ENCODE results near the gene BLNK.

The BLNK gene

GRCh38 chr10:96212911-96213310 lies 58.5 kb downstream of the BLNK start:
- no peak overlapping the region for H2BK5ac ChIP-seq (ENCODE audit: low read length)
- H3K4me2 ChIP-seq (ENCODE audit: insufficient read depth, low read length, poor library complexity, severe bottlenecking), result no peak overlapping the region
- H3K14ac ChIP-seq (ENCODE audit: low read length), result no peak overlapping the region
- H3K27me3 ChIP-seq (ENCODE audit: control insufficient read depth in 3 of 3, insufficient read depth in 3 of 3, low read depth in 1 of 3, low read length in 3 of 3), result peaks cover 0 to 26% (median 0%) of the 10 kb centered on the region in 3 experiments
- no peaks in the 10 kb centered on the region for H3K36me3 ChIP-seq (replicated peaks in 1 of 2; ENCODE audit: control insufficient read depth in 2 of 2, insufficient read depth in 2 of 2, low read length in 2 of 2)
- no peaks in the 10 kb centered on the region for H3K4me1 ChIP-seq (ENCODE audit: control insufficient read depth in 2 of 2, insufficient read depth in 1 of 2, low read depth in 1 of 2, low read length in 2 of 2)
- no peak overlapping the region for H2AK5ac ChIP-seq (ENCODE audit: low read depth, low read length)
- no peak overlapping the region for H4K8ac ChIP-seq (ENCODE audit: low read depth, low read length)
- no peak overlapping the region for H3K4ac ChIP-seq (ENCODE audit: low read length)
- no peak overlapping the region for H3K9ac ChIP-seq (ENCODE audit: low read depth, low read length, poor library complexity)
- no peak overlapping the region for H2BK15ac ChIP-seq (ENCODE audit: low read length)
- no peak overlapping the region for H2BK12ac ChIP-seq (ENCODE audit: low read length)
- no peak overlapping the region for H3K18ac ChIP-seq (ENCODE audit: low read length)
- no peak overlapping the region for H2AFZ ChIP-seq (ENCODE audit: low read length)
- WGBS, 2 donors (ENCODE audit: extremely low coverage in 2 of 2, insufficient read length in 2 of 2, insufficient replicate concordance in 1 of 2), result no CpG with 5 or more reads among the region's 1 CpG
- no peak overlapping the region for H3K27ac ChIP-seq (replicated peaks; ENCODE audit: low read length)
- no peak overlapping the region for H4K91ac ChIP-seq (ENCODE audit: low read depth, low read length, poor library complexity)
- H2BK120ac ChIP-seq (ENCODE audit: low read depth, low read length), result no peak overlapping the region
- H3K79me1 ChIP-seq (ENCODE audit: low read depth, low read length), result no peaks in the 10 kb centered on the region
- no peak overlapping the region for H3K4me3 ChIP-seq (ENCODE audit: low read length in 2 of 2)
- H3K23ac ChIP-seq (ENCODE audit: low read depth, low read length, poor library complexity), result no peak overlapping the region
- peaks cover 0 to 1% of the 10 kb centered on the region in 2 donors for H3K9me3 ChIP-seq (replicated peaks in 1 of 2; ENCODE audit: control insufficient read depth in 2 of 2, insufficient read depth in 1 of 2, low read depth in 1 of 2, low read length in 2 of 2)
- DNase-seq (ENCODE audit: low spot score), result no peak

GRCh38 chr10:96211764-96212163 lies 59.6 kb downstream of the BLNK start:
- no peak overlapping the region for H2BK5ac ChIP-seq (ENCODE audit: low read length)
- H3K4me1 ChIP-seq (ENCODE audit: control insufficient read depth in 2 of 2, insufficient read depth in 1 of 2, low read depth in 1 of 2, low read length in 2 of 2), result no peaks in the 10 kb centered on the region
- no peak overlapping the region for H3K18ac ChIP-seq (ENCODE audit: low read length)
- H3K27me3 ChIP-seq (ENCODE audit: control insufficient read depth in 3 of 3, insufficient read depth in 3 of 3, low read depth in 1 of 3, low read length in 3 of 3), result peaks cover 0 to 24% (median 0%) of the 10 kb centered on the region in 3 experiments
- H2BK120ac ChIP-seq (ENCODE audit: low read depth, low read length), result no peak overlapping the region
- no peak overlapping the region for H3K14ac ChIP-seq (ENCODE audit: low read length)
- no peak overlapping the region for H3K4ac ChIP-seq (ENCODE audit: low read length)
- DNase-seq (ENCODE audit: low spot score), result no peak
- H3K79me1 ChIP-seq (ENCODE audit: low read depth, low read length), result no peaks in the 10 kb centered on the region
- no peak overlapping the region for H3K9ac ChIP-seq (ENCODE audit: low read depth, low read length, poor library complexity)
- no peak overlapping the region for H3K4me2 ChIP-seq (ENCODE audit: insufficient read depth, low read length, poor library complexity, severe bottlenecking)
- H3K9me3 ChIP-seq (replicated peaks in 1 of 2; ENCODE audit: control insufficient read depth in 2 of 2, insufficient read depth in 1 of 2, low read depth in 1 of 2, low read length in 2 of 2), result peaks cover 0 to 1% of the 10 kb centered on the region in 2 donors
- no peak overlapping the region for H3K23ac ChIP-seq (ENCODE audit: low read depth, low read length, poor library complexity)
- no peak overlapping the region for H2BK12ac ChIP-seq (ENCODE audit: low read length)
- H3K27ac ChIP-seq (replicated peaks; ENCODE audit: low read length), result no peak overlapping the region
- no peak overlapping the region for H2AFZ ChIP-seq (ENCODE audit: low read length)
- H3K36me3 ChIP-seq (replicated peaks in 1 of 2; ENCODE audit: control insufficient read depth in 2 of 2, insufficient read depth in 2 of 2, low read length in 2 of 2), result no peaks in the 10 kb centered on the region
- H4K91ac ChIP-seq (ENCODE audit: low read depth, low read length, poor library complexity), result no peak overlapping the region
- H4K8ac ChIP-seq (ENCODE audit: low read depth, low read length), result no peak overlapping the region
- no peak overlapping the region for H2BK15ac ChIP-seq (ENCODE audit: low read length)
- no peak overlapping the region for H2AK5ac ChIP-seq (ENCODE audit: low read depth, low read length)
- H3K4me3 ChIP-seq (ENCODE audit: low read length in 2 of 2), result no peak overlapping the region

DNA sequence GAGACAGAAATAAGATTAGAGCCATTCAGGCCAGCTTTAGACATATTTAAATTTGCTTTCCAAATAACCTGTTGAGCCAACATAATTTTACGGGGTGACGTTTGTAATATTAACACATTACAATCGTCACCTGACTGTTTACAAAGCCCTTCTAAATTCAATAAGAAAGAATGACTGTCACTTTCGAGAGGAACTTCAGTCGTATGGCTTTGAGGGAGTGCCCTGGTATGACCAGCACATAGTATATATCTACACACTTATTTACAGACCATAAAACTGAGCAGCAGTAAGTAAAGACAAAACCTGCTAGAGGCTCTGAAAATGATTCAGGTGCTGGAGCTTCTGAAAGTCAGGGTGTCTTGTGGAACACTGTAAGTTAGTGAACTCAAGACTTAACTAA lies 62.4 kb downstream of the BLNK start:
- Histone ChIP-seq H3K23ac (ENCODE audit: low read depth, low read length, poor library complexity) (no peak overlapping the region), H3K4ac (ENCODE audit: low read length) (no peak overlapping the region), H2BK15ac (ENCODE audit: low read length) (no peak overlapping the region), H4K91ac (ENCODE audit: low read depth, low read length, poor library complexity) (no peak overlapping the region), H3K14ac (ENCODE audit: low read length) (no peak overlapping the region), H3K4me2 (ENCODE audit: insufficient read depth, low read length, poor library complexity, severe bottlenecking) (no peak overlapping the region), H4K8ac (ENCODE audit: low read depth, low read length) (no peak overlapping the region), H3K18ac (ENCODE audit: low read length) (no peak overlapping the region), H3K9me3 (replicated peaks in 1 of 2; ENCODE audit: control insufficient read depth in 2 of 2, insufficient read depth in 1 of 2, low read depth in 1 of 2, low read length in 2 of 2) (no peaks in the 10 kb centered on the region), H3K27me3 (ENCODE audit: control insufficient read depth in 3 of 3, insufficient read depth in 3 of 3, low read depth in 1 of 3, low read length in 3 of 3) (peaks cover 0 to 15% (median 0%) of the 10 kb centered on the region in 3 experiments), H3K4me3 (ENCODE audit: low read length in 2 of 2) (no peak overlapping the region), H2AFZ (ENCODE audit: low read length) (no peak overlapping the region), H2BK5ac (ENCODE audit: low read length) (no peak overlapping the region), H3K36me3 (replicated peaks in 1 of 2; ENCODE audit: control insufficient read depth in 2 of 2, insufficient read depth in 2 of 2, low read length in 2 of 2) (no peaks in the 10 kb centered on the region), H3K27ac (replicated peaks; ENCODE audit: low read length) (no peak overlapping the region), H3K4me1 (ENCODE audit: control insufficient read depth in 2 of 2, insufficient read depth in 1 of 2, low read depth in 1 of 2, low read length in 2 of 2) (no peaks in the 10 kb centered on the region), H2BK12ac (ENCODE audit: low read length) (no peak overlapping the region), H2AK5ac (ENCODE audit: low read depth, low read length) (no peak overlapping the region), H2BK120ac (ENCODE audit: low read depth, low read length) (no peak overlapping the region), H3K9ac (ENCODE audit: low read depth, low read length, poor library complexity) (no peak overlapping the region), H3K79me1 (ENCODE audit: low read depth, low read length) (no peaks in the 10 kb centered on the region)
- no peak for DNase-seq (ENCODE audit: low spot score)
- WGBS, 2 donors (ENCODE audit: extremely low coverage in 2 of 2, insufficient read length in 2 of 2, insufficient replicate concordance in 1 of 2), result no CpG with 5 or more reads among the region's 5 CpGs

DNA sequence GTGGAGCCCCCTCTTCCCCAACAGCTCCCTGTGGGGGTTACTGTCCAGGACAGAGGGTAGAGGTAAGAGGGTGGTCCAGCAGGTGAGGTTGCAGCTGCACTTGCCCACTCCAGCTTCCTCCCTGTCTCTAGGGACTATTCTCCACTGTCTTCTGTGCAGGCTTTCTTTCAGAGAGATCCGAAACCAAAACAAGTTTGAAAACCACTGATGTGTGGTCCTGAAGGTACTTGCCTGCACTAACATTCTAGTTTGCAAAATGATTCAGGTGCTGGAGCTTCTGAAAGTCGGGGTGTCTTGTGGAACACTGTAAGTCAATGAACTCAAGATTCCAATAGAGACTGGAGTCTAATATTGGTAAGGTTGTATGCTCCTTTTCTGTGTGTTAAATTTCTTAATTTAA lies 63.1 kb downstream of the BLNK start:
- H3K27me3 ChIP-seq (ENCODE audit: control insufficient read depth in 3 of 3, insufficient read depth in 3 of 3, low read depth in 1 of 3, low read length in 3 of 3), result peaks cover 0 to 12% (median 0%) of the 10 kb centered on the region in 3 experiments
- no peak overlapping the region for H2BK12ac ChIP-seq (ENCODE audit: low read length)
- H2BK5ac ChIP-seq (ENCODE audit: low read length), result no peak overlapping the region
- H2AFZ ChIP-seq (ENCODE audit: low read length), result no peak overlapping the region
- no peak overlapping the region for H3K14ac ChIP-seq (ENCODE audit: low read length)
- no peak overlapping the region for H3K23ac ChIP-seq (ENCODE audit: low read depth, low read length, poor library complexity)
- no peak overlapping the region for H3K4me3 ChIP-seq (ENCODE audit: low read length in 2 of 2)
- no peak overlapping the region for H4K91ac ChIP-seq (ENCODE audit: low read depth, low read length, poor library complexity)
- DNase-seq (ENCODE audit: low spot score), result no peak
- H4K8ac ChIP-seq (ENCODE audit: low read depth, low read length), result no peak overlapping the region
- H3K36me3 ChIP-seq (replicated peaks in 1 of 2; ENCODE audit: control insufficient read depth in 2 of 2, insufficient read depth in 2 of 2, low read length in 2 of 2), result no peaks in the 10 kb centered on the region
- no peak overlapping the region for H3K4me2 ChIP-seq (ENCODE audit: insufficient read depth, low read length, poor library complexity, severe bottlenecking)
- H3K4ac ChIP-seq (ENCODE audit: low read length), result no peak overlapping the region
- no peak overlapping the region for H2BK120ac ChIP-seq (ENCODE audit: low read depth, low read length)
- no peaks in the 10 kb centered on the region for H3K79me1 ChIP-seq (ENCODE audit: low read depth, low read length)
- H3K9me3 ChIP-seq (replicated peaks in 1 of 2; ENCODE audit: control insufficient read depth in 2 of 2, insufficient read depth in 1 of 2, low read depth in 1 of 2, low read length in 2 of 2), result no peaks in the 10 kb centered on the region
- no peak overlapping the region for H2AK5ac ChIP-seq (ENCODE audit: low read depth, low read length)
- no peak overlapping the region for H3K27ac ChIP-seq (replicated peaks; ENCODE audit: low read length)
- no CpG with 5 or more reads among the region's 2 CpGs for WGBS, 2 donors (ENCODE audit: extremely low coverage in 2 of 2, insufficient read length in 2 of 2, insufficient replicate concordance in 1 of 2)
- H2BK15ac ChIP-seq (ENCODE audit: low read length), result no peak overlapping the region
- no peaks in the 10 kb centered on the region for H3K4me1 ChIP-seq (ENCODE audit: control insufficient read depth in 2 of 2, insufficient read depth in 1 of 2, low read depth in 1 of 2, low read length in 2 of 2)
- no peak overlapping the region for H3K9ac ChIP-seq (ENCODE audit: low read depth, low read length, poor library complexity)
- no peak overlapping the region for H3K18ac ChIP-seq (ENCODE audit: low read length)
